Transverse colon (tissue), 3 donors: ENCODE data around the gene NDUFB3.

Experiments
- POLR2A ChIP-seq: fragments of 450-650 bp; IDR thresholded peaks from one replicate; pipeline ENCODE4 v1.6.1; 2016; ENCODE audit warnings: antibody characterized with exemption, mild to moderate bottlenecking, moderate library complexity
- POLR2AphosphoS5 ChIP-seq, 3 donors: sonication (generic); formaldehyde crosslinking; IDR thresholded peaks; one replicate each; pipeline ENCODE4 v1.6.1; 2016; ENCODE audit warnings: antibody characterized with exemption in 3 of 3

GRCh38 chr2:201038855-201039254 is 32.9 kb upstream of the NDUFB3 start:
- TF ChIP-seq POLR2A (no peak), POLR2AphosphoS5 (IDR thresholded peaks at IDR 0.05) (no peak)
